Ishikawa (cell line): Measurements from ENCODE around the gene TULP3.

ENCODE experiments used
- CEBPB ChIP-seq: IDR thresholded peaks from 2 replicates; pipeline ENCODE4 v1.6.1; 2012
- CREB1 ChIP-seq: IDR thresholded peaks from 2 replicates; pipeline ENCODE4 v1.6.1; 2012; ENCODE audit warnings: low read depth
- EGR1 ChIP-seq: IDR thresholded peaks from 2 replicates; pipeline ENCODE4 v1.6.1; 2012
- EP300 ChIP-seq: IDR thresholded peaks from 2 replicates; pipeline ENCODE4 v1.6.1; 2012; ENCODE audit warnings: borderline replicate concordance
- FOXM1 ChIP-seq: IDR thresholded peaks from 2 replicates; pipeline ENCODE4 v1.6.1; 2012; ENCODE audit warnings: low read depth, borderline replicate concordance
- MAX ChIP-seq: IDR thresholded peaks from 2 replicates; pipeline ENCODE4 v1.6.1; 2012
- NFIC ChIP-seq: IDR thresholded peaks from 2 replicates; pipeline ENCODE4 v1.6.1; 2012
- RAD21 ChIP-seq: IDR thresholded peaks from 2 replicates; pipeline ENCODE4 v1.6.1; 2012; ENCODE audit warnings: low read depth
- REST ChIP-seq: IDR thresholded peaks from 2 replicates; pipeline ENCODE4 v1.6.1; 2012; ENCODE audit warnings: low read depth, mild to moderate bottlenecking
- TAF1 ChIP-seq: IDR thresholded peaks from 2 replicates; pipeline ENCODE4 v1.6.1; 2012; ENCODE audit warnings: low read depth, mild to moderate bottlenecking
- TCF12 ChIP-seq: IDR thresholded peaks from 2 replicates; pipeline ENCODE4 v1.6.1; 2012; ENCODE audit warnings: low read depth
- TEAD4 ChIP-seq: IDR thresholded peaks from 2 replicates; pipeline ENCODE4 v1.6.1; 2012
- USF1 ChIP-seq: IDR thresholded peaks from 2 replicates; pipeline ENCODE4 v1.6.1; 2012
- YY1 ChIP-seq: IDR thresholded peaks from 2 replicates; pipeline ENCODE4 v1.6.1; 2012; ENCODE audit warnings: low read depth
- ZBTB7A ChIP-seq: IDR thresholded peaks from 2 replicates; pipeline ENCODE4 v1.6.1; 2012; ENCODE audit warnings: low read depth

TULP3 gene

GRCh38 chr12:2936301-2936700, 45.6 kb downstream of the TULP3 start:
- TF ChIP-seq TAF1 (no peak), CEBPB (no peak), REST (no peak), EP300 (no peak), ZBTB7A (no peak), USF1 (no peak), TCF12 (no peak), MAX (no peak)

GRCh38 chr12:2937500-2937899, 46.8 kb downstream of the TULP3 start:
- TF ChIP-seq TCF12 (no peak), EP300 (no peak), YY1 (no peak), ZBTB7A (no peak), CREB1 (no peak), USF1 (no peak), CEBPB (no peak), MAX (no peak), TAF1 (no peak), NFIC (no peak), FOXM1 (no peak)

- no peak for TF ChIP-seq TAF1
- no peak for TF ChIP-seq CEBPB
- TF ChIP-seq TCF12 = no peak
- no peak for TF ChIP-seq USF1
- no peak for TF ChIP-seq RAD21
- TF ChIP-seq NFIC = no peak
- TF ChIP-seq EP300 = no peak
- no peak for TF ChIP-seq REST
- no peak for TF ChIP-seq FOXM1
- no peak for TF ChIP-seq TEAD4
- TF ChIP-seq YY1 = no peak
- no peak for TF ChIP-seq CREB1
- TF ChIP-seq ZBTB7A = no peak
- TF ChIP-seq EGR1 = no peak
Measured at GRCh38 chr12:2939191-2939590, 48.5 kb downstream of the TULP3 start.

GRCh38 chr12:2940564-2940963, 49.9 kb downstream of the TULP3 start:
- no peak for TF ChIP-seq MAX
- TF ChIP-seq REST = no peak
- TF ChIP-seq TEAD4 = no peak
- TF ChIP-seq NFIC = no peak
- no peak for TF ChIP-seq CREB1
- no peak for TF ChIP-seq EGR1
- TF ChIP-seq TCF12 = no peak
